GM18508 (cell line): ENCODE results near the gene CA4.
"Not testable (repeated sequence)": the region's sequence is repeated elsewhere in the genome, so short reads cannot be mapped to it uniquely, and the experiment has no call there.

ENCODE experiments used
- ATAC-seq: cut with Tn5 transposase; IDR thresholded peaks from one replicate; pipeline ENCODE4 v1.9.1; 2021; ENCODE audit warnings: moderate number of reproducible peaks; ENCODE audit not compliant: insufficient read depth, unreplicated experiment

The CA4 gene

DNA sequence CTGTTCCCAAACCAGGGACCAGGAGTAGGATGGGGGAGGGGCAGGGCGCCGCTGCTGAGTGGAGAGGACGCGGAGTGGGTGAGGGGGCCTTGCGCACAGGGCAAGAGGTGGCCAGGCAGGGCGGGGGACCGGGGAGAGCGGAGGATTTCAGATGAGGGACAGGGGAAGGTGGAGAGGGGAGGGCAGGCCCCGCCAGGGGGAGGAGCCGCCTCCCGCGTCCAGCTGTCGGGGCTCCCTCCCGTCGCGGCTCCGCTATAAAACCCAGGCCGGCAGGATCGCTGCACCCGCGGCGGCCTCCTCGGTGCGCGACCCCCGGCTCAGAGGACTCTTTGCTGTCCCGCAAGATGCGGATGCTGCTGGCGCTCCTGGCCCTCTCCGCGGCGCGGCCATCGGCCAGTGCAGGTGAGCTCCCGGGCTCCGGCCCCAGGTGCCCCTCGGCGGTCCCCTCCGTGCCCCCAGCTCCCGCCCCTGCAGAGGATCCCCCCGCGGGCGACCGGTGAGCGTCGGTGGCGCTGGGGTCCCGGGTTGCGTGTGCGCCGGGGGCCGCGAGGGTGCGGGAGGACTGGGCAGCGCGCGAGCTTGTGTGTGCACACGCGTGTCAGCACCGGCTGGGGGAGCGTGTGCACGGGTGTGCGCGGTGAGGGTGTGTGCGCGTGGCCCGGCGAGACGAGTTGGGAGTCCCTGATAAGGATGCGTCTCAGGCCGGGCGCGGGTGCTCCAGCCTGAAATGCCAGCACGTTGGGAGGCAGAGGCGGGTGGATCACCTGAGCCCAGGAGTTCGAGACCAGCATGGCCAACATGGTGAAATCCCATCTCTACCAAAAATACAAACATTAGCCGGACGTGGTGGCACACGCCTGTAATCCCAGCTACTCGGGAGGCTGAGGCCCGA is at the start of gene CA4:
TSS of gene CA4 (plus strand) at position 283 of the 892 bp plus-strand sequence. CDS start at position 345, 62 bp downstream.
- ATAC-seq, result no peak

DNA sequence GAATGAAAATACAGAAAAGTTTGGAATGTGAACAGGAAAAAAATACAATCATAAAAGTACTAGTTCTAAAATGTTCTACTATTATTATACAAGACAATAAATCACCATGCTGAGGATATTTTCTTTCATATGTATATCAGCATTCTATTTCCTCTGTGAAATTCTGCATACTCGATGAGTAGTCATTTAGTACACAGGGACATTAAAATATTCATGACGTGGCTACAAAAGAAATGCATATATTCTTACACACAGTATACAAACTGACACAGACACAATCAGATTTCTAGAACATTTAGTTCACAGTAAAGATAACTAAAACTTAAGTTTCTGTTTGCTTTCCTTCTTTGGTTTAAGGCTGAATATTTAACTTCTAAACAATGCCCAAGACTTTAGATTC is 49.2 kb upstream of the CA4 start:
- not testable (repeated sequence) for ATAC-seq

DNA sequence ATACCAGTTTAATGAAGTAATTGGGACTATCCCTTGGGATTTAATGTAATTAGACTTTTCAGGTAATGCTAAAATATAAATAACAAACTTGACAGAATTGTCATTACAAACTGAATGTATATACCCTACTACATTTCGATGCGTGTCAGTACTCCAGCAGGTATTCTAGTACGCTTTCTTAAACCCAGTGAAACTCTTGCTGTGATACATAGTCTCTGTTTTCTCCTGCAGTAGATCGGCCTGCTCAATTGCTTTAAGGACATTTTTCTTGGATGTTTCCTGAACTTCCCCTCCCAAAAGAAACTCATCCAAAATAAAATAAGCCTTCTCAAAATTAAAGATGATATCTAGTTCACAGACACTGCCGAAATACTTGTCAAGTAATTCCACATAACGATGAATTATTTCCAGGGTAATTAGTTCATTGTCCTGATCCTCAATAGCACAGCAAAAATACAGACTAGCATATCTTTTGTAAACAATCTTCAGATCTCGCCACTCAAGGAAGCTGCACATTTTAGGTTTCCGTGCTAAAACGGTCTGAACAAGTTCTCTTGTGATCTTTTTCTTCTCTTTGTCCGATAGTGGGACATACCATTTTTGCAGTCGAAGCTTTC is 47.6 kb upstream of the CA4 start:
- not testable (repeated sequence) for ATAC-seq

DNA sequence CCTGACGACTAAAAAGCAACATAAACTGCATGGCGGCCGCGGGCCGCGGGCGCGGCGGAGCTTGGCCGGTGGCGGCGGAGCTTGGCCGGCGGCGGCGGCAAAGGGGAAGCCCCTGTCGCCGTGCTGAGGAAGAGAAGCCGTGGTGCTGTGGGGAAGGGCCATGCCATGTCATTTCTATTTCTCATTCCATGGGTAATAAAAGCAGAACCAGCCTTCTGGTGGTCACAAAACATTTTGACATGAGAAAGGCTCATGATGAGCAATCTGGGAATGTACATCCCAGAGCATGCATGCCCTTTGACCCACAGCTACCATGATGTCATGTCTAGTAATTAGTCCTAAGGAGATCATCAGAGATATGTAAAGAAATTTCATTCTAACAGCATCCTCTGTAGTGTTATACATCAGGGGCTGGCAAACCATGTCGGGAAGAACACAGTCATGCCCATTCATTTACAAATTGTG is 47.1 kb upstream of the CA4 start:
- no peak for ATAC-seq

DNA sequence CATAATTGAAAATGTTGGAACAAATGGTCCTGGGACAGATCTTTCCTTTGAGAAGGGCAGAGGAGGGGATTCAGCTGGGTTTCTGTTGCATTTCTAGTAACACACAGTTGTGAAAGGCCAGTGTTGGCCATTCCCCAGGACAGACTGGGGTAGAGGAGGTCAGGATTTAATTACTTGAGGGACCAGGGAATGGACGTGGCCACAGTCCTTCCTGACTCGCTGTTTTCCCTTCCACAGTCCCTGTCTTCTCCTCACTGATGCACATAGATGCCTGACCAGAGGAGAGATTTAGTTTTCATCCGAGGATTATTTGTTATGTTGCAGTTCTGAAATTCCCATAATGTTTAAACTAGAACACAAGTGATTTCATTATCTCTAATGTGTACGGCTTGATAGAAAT is 45.8 kb upstream of the CA4 start:
- ATAC-seq, result no peak

DNA sequence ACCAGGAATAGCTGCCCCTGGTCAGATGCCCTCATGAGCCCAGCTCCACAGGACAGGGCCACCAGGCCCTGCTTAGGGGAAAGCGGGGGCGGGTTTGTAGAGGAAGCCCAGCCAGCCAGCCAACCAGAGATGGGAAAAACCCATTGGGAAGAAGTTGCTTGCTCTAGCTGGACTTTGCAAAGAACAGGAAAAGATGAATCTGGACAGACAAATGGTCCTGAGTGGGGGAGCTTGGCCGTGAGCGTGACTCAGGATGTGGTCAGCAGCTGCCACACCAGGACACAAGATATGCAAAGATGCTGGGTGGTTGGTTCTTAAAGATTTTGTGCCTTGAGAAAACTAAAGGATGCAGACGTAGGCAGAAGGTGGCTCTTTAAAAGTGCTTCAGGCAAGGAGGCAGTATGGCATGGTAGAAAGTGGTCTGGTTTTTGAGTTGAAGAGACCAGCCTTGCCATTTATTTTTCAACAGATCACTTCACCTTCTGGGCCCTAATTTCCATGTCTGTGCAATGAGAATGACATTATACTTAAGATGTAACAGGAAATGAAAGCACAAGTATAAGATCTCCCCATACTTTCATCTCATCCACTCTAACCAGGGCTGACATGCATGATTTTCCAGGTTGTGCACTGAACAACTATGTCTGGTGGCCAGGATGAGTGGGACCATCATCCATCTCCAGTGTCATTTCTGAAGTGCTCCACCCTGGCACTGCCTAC is 43.3 kb upstream of the CA4 start:
- no peak for ATAC-seq

DNA sequence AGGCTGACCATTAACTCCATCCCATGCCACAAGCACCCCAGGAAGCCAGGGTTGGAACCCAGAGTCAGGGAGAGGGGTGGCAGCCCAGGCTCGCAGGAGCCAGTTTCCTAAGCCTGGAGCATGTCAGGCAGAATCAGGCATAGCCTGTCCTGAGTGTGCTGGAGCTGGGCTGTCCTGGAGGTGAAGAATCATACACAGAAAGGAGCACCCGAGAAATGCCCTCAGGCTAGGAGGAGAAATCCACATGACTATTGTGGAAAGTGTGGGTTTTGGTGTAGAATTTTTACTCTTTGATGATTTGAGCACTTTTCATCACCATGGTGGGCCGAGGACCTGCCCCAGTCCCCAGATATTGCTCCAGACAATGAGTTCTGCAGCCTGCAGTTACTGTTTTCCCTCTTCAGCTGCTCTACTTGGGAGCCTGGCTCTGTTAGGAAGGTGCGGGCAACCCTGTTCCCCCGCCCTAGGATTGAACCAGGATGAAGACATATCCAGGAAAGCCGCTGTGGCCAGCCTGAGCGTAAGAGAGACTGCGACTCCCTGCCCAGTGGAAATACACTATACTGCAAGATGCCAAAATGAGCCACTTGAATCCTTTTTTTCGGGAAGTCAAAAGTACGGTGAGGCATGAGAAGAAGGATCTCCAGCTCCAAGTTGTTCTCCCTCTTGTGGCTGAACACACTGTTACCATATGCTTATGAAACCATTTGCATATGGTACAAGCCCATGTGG is 42.1 kb upstream of the CA4 start:
- ATAC-seq, result no peak

DNA sequence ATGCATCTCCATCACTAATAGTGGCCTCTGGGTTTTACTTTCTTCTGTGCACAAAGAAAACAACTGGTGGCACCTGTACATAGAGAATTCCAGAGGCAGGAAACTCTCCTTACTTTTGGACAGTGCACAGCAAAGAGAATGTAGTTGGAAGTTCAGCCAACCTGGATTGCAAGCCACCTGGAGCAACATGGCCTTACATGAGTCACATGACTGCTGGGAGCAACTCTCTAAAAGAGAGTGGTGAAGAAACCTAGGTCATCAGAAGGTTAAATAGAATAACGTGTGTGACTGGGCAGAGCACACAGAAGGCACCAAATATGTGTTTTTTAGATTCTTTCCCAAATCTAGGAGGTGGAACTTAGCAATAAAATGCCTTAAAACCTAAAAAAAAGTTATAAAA is 41.5 kb upstream of the CA4 start:
- ATAC-seq, result not testable (repeated sequence)

DNA sequence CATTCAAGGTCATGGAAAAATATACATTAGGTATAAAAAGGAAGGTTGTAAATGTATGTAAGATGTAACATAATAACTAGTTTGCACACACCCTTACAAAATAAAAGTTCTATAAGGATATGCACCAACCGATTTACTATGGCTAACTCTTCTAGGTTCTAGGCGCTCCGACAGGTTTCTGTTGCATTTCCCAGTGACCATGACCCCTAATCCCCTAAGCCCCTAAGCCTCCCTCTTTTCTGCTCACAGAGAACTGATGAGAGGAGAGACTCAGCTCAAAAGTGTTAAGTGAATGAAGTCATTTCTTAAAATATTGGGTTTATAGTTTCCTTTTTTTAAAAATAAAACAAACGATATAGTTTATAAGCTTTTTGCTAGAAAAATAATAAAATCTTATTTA is 41.1 kb upstream of the CA4 start:
- ATAC-seq, result no peak

DNA sequence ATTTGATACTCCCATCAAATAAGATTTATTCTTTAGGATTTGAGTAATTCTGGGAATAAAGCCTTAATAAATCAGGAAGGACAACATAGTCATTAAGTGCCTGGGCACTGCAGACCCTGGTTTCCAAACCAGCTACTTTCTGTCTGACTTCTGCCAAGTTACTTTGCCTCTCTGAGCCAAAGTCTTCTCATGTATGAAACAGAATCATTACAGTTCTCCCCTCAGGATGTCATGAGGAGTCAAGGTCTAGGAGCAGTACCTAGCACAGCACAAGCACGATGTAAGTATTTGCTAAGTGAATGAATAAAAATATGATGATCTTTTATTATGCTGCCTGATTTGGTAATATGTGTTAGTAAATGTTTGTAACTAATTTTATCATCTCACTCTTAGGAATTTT is 40.6 kb upstream of the CA4 start:
- ATAC-seq, result no peak

DNA sequence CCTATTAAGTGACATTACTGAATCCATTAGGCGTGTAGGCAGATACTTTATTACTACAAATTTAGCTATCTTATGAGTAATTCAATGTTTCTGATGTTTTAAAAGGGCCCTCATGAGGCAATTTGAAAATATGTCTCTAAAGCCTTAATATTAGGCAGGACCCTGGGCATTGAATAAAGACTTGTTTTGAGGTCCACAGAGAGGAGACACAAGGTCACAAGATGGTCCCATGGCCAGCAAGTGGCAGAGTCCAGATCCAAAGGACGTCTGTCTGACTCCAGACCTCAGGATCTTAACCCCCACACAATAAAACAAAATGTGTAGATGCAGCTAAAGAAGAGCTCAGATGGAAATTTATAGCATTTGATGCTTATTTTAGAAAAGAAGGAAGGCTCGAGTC is 39.2 kb upstream of the CA4 start:
- ATAC-seq, result no peak

DNA sequence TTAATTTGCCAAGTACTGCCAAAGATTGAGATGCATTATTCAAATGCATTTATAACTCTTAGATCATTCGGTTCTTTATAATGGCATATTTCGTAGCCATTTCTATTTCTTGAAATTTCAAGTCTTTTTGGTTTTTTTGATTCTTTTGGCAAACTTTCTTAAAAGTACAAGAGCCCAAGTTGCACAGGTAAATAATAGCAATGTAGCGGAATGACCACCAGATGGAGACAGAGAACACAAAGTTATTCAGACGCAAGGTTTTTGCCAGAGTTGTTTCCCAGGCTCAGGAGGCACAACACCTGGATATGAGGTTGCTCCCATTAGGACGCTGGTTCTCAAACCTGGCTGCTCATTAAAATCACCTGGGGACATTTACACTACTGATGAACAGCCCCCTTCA is 38.1 kb upstream of the CA4 start:
- ATAC-seq, result not testable (repeated sequence)

DNA sequence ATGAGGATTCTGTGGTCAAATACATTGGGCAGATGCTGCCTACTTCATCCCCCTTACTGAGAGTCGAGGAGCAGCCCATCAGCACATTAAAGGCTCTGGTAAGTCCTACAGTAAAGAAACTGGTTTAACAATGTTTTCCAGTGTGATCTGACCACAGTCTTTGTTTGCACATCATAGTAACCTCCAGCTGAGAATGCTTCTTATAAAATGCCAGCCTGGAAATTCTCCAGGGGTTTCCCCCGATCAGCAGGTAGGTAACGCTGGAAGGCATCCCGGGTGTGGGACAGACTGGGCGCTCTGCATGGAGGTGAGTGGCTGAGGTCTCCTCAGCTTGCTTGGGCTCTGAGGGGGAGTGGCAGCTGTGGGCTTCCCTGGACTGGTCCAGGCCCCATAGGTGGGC is 34.4 kb upstream of the CA4 start:
- not testable (repeated sequence) for ATAC-seq

DNA sequence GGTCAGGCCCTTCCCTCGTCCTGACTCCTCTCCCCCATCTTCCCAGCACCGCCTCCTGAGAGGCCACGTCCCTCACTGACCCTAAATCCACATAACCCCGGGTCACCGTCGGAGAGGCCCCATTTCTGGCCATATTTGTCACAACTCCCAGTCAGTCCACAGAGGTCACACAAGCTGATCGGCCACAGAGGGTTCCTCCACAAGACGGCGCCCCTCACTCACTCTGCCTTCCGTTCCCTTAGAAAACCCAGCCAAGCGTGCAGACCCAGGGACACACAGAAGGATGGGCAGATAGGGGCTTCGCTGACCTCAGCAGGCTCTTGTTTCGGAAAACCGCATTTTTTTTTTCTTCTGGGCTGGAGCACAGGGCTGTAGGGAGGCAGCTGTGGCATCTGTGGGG is 33.6 kb upstream of the CA4 start:
- ATAC-seq, result not testable (repeated sequence)

DNA sequence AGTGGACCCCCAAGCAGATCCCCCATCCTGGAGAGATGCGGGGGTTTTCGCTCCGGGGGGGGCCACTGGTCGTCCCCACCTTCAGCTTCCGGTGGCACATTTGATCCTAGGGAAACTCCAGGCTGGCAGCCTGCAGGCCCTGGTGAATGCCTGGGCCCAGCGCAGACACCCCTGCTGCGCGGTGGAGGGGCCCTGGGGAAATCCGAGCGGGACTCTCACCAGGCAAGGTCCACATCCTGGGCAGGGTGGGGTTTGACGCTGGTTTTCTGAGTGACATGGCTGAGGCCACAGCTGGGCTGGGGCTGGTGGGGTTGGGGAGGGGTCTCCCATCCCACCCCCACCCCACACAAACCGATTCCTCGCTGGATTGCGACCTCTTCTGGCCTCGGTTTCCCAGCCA is 30.6 kb upstream of the CA4 start:
- not testable (repeated sequence) for ATAC-seq

DNA sequence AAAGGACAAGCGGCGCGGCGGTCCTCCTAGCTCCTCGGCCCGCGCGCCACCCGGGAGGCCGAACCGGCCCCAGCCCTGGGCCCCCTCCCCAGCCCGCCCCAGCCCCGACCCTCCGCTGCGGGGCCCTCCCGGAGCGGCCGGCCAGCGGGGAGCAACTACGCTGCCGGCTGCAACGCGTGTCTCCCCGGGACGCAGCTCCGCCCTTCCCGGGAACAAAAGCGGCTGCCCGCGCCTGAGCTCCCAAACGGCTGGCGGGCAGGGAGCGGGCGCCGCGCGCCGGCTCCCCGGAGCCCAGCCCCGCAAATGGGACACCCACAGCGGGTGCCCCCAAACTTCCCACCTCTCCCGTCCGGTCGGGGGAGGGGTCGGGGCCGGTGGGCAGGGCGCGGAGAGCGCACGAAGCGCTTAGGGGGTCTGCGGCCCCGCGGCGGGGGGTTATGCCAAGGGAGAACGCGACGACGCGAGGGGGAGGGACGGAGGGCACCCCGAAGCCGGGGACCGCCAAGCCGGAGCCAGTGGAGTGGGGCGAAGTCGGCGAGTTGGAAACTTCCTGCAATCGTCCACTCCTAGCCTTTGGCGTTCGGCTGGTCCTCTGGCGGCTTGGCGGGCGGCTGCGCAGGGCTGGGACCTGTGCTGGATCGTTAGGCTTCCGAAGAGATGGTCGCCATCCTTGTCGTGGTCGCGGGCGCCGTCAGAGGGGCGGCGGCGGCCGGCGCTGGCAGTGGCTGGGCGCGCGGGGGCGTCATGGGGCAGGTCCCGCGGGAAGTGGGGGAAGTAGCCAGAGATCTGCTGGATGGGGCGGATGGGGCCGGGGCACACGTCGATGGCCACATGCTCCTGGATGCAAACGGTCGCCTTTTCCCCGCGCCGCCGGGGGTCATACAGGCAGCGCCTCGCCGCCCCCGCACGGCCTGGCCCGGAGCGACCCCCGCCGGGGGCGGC is 29.7 kb upstream of the CA4 start:
- not testable (repeated sequence) for ATAC-seq

DNA sequence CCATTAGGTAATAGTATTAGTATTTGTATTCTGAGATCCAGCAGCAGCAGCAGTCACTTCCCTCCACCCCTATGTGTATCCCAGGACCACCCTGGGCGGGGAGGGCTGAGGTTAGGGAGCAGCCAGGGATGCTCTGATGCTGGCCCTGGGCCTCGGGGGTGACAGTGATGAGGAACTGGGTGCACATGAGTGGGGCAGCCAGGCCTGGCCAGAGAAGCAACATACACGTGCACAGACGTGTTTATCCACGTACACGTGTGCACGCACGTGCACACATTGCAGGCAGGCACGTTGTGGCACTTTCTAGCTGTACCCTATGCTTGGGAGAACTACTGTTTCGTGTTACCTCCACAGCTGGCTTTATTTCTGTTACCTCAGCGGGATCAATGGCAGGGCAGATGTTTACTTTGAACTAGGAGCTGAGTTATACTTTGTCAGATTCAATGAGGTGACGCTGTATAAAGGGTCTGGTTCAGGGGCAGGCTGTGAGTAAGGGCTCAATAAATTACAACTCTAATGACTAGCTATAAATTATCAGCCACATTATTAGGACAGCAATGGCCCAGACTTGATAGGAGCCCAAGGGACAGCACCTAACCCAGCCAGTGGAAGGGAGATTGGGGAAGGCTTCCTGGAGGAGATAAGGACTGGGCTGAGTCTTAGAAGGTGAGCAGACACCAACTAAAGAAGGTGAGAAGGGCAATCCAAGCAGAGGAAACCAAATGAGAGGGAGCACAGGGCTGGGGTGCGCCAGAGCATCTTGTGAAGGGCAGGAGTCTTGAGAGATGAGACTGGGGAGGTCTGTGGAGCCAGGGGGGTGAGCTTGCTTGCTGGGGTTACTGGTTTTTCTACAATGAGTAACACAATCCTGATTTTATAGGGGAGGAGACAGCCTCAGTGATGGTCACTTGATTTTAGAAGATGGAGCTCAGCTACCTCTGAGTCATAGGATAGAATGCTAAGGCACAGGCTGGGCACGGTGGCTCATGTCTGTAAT is 22.4 kb upstream of the CA4 start:
- ATAC-seq, result no peak
